B cell (primary cell): ENCODE data around the gene PARD3B. TPM values are rescaled to one million over a fixed set of nuclear protein-coding genes. Genes with fewer than 3 reads are reported as not detected.
"Not testable (repeated sequence)": the region's sequence is repeated elsewhere in the genome, so short reads cannot be mapped to it uniquely, and the experiment has no call there.

ENCODE experiments used
- ATAC-seq: fragments of 200-7000 bp; cut with Tn5 transposase; one replicate; pipeline ENCODE4 v1.10.0; 2021; ENCODE audit warnings: low read depth, mild to moderate bottlenecking, moderate number of reproducible peaks, moderate library complexity
- CTCF ChIA-PET: fragments of 350-600 bp; sonication (Branson Sonifier 250); formaldehyde crosslinking; loops from one replicate; lab custom pipeline; 2021; ENCODE audit warnings: antibody characterized with exemption, inconsistent platforms; lab: Charles Lee
- POLR2A ChIA-PET: fragments of 350-600 bp; sonication (Branson Sonifier 250); formaldehyde crosslinking; loops from one replicate; lab custom pipeline; 2021; ENCODE audit warnings: antibody characterized with exemption; lab: Charles Lee
- DNase-seq: peaks from one replicate; pipeline ENCODE4 v3.0.0; 2013
- H2AFZ ChIP-seq: 2 replicates; pipeline ENCODE4 v1.6.1; 2012; ENCODE audit warnings: mild to moderate bottlenecking, low read depth, low read length; ENCODE audit not compliant: insufficient read depth, poor library complexity, severe bottlenecking
- H3K27ac ChIP-seq, 2 donors: 1 replicate in 1 of 2; 2 replicates in 1 of 2; pipeline ENCODE4 v1.5.1; 2012 to 2013; ENCODE audit warnings: low read length in 2 of 2, mild to moderate bottlenecking in 2 of 2, moderate library complexity in 1 of 2
- H3K27me3 ChIP-seq, 4 experiments: fragments of 200-600 bp in 1 of 4; sonication (generic) in 1 of 4; replicated peaks in 1 of 4; 1 replicate in 2 of 4; 2 replicates in 2 of 4; pipeline versions ENCODE4 v1.6.1 to v1.7.0; 2013 to 2016; ENCODE audit warnings: low read length in 3 of 4, mild to moderate bottlenecking in 2 of 4, mixed read lengths in 1 of 4, moderate library complexity in 1 of 4; ENCODE audit not compliant: insufficient read depth in 4 of 4, control insufficient read depth in 3 of 4; ENCODE audit errors: control extremely low read depth in 1 of 4
- H3K36me3 ChIP-seq, 2 experiments: replicated peaks in 1 of 2; 1 replicate in 1 of 2; 2 replicates in 1 of 2; pipeline versions ENCODE4 v1.6.1 to v1.7.1; 2013; ENCODE audit warnings: low read length in 1 of 2; ENCODE audit not compliant: insufficient read depth in 2 of 2, control insufficient read depth in 1 of 2; ENCODE audit errors: control extremely low read depth in 1 of 2, extremely low read depth in 1 of 2
- H3K4me1 ChIP-seq, 2 donors: fragments of 200-600 bp in 1 of 2; sonication (generic) in 1 of 2; 1 replicate in 1 of 2; 2 replicates in 1 of 2; pipeline versions ENCODE4 v1.5.1 to v1.6.1; 2013 to 2017; ENCODE audit warnings: low read length in 2 of 2; ENCODE audit not compliant: control insufficient read depth in 2 of 2, insufficient read depth in 2 of 2
- H3K4me2 ChIP-seq: replicated peaks from 2 replicates; pipeline ENCODE3; 2012; ENCODE audit warnings: mild to moderate bottlenecking, low read depth, low read length; ENCODE audit not compliant: poor library complexity, severe bottlenecking
- H3K4me3 ChIP-seq, 5 experiments: fragments of 200-600 bp in 1 of 5; sonication (generic) in 1 of 5; 1 replicate in 3 of 5; 2 replicates in 2 of 5; pipeline versions ENCODE4 v1.5.1 to v1.7.0; 2011 to 2016; ENCODE audit warnings: low read length in 4 of 5, mild to moderate bottlenecking in 4 of 5, low read depth in 2 of 5, control low read depth in 1 of 5, moderate library complexity in 1 of 5; ENCODE audit not compliant: insufficient read depth in 1 of 5; ENCODE audit errors: control extremely low read depth in 1 of 5, extremely low read depth in 1 of 5
- H3K79me2 ChIP-seq: fragments of 200-600 bp; sonication (generic); one replicate; pipeline ENCODE4 v1.6.0; 2016; ENCODE audit warnings: low read length; ENCODE audit not compliant: control insufficient read depth, insufficient read depth
- H3K9ac ChIP-seq: fragments of 200-600 bp; sonication (generic); 2 replicates; pipeline ENCODE4 v1.6.1; 2017; ENCODE audit warnings: mild to moderate bottlenecking, low read length, moderate library complexity
- H3K9me3 ChIP-seq, 3 donors: one replicate each; pipeline versions ENCODE4 v1.6.1 to v1.7.1; 2013; ENCODE audit warnings: low read length in 2 of 3; ENCODE audit not compliant: control insufficient read depth in 2 of 3, insufficient read depth in 1 of 3; ENCODE audit errors: control extremely low read depth in 1 of 3
- H4K20me1 ChIP-seq: 2 replicates; pipeline ENCODE4 v1.6.0; 2012; ENCODE audit warnings: mild to moderate bottlenecking, low read length; ENCODE audit not compliant: insufficient read depth, control insufficient read depth, poor library complexity, severe bottlenecking
- H3K27ac Mint-ChIP-seq: one replicate; pipeline ENCODE4 v1.8.0; 2021; ENCODE audit warnings: mixed read lengths
- H3K27me3 Mint-ChIP-seq: one replicate; pipeline ENCODE4 v1.8.0; 2021; ENCODE audit warnings: mixed read lengths
- H3K4me1 Mint-ChIP-seq: one replicate; pipeline ENCODE4 v1.8.0; 2021; ENCODE audit warnings: mixed read lengths
- H3K4me3 Mint-ChIP-seq: one replicate; pipeline ENCODE4 v1.8.0; 2021; ENCODE audit warnings: mixed read lengths
- H3K9me3 Mint-ChIP-seq: one replicate; pipeline ENCODE4 v1.8.0; 2022; ENCODE audit warnings: mixed read lengths; ENCODE audit not compliant: insufficient read depth
- CTCF ChIP-seq: fragments of 200-600 bp; IDR thresholded peaks from one replicate; pipeline ENCODE4 v1.8.0; 2022; ENCODE audit warnings: antibody characterized with exemption, mild to moderate bottlenecking
- EZH2 ChIP-seq: IDR thresholded peaks from 2 replicates; pipeline ENCODE4 v1.6.1; 2012; ENCODE audit warnings: borderline replicate concordance, low read depth, mild to moderate bottlenecking, moderate library complexity, low read length; ENCODE audit not compliant: insufficient read depth, poor library complexity, severe bottlenecking
- WGBS: methylation state at CpG from one replicate; pipeline ENCODE4 v1.1.5; 2013; ENCODE audit warnings: missing lambda C conversion rate; ENCODE audit not compliant: insufficient coverage; 5-methylcytosine and 5-hydroxymethylcytosine counted together
- intact Hi-C: fragments of 100-400 bp; cut with micrococcal nuclease; formaldehyde crosslinking; loops from one replicate; pipeline ENCODE4 v1.10.0; 2022
- polyA plus RNA-seq: library from polyadenylated mRNA; depleted of rRNA; stranded (reverse); fragments of >200 nt; gene quantifications from 2 replicates; pipeline ENCODE4 v1.2.3, GENCODE V29; 2012
- total RNA-seq, 2 donors: library from RNA; stranded (reverse); fragments of 120-200 nt in 1 of 2; gene quantifications; 1 replicate in 1 of 2; 2 replicates in 1 of 2; pipeline versions ENCODE4 v1.2.3 to v1.2.4, GENCODE V29; 2013 to 2022

The PARD3B gene
- total and polyA plus RNA-seq, 2 donors (not counting 1 experiment from before 2014, with no cell fraction given), result not detected

GRCh38 chr2:205217004-205217403 lies 671.7 kb downstream of the PARD3B start:
- no peak for ATAC-seq
- no peaks in the 10 kb centered on the region for H4K20me1 ChIP-seq
- intact Hi-C loops, result no loop called here

GRCh38 chr2:205218056-205218455 lies 672.8 kb downstream of the PARD3B start:
- CTCF ChIA-PET, result no interaction called here
- no peaks in the 10 kb centered on the region for H3K36me3 ChIP-seq
- H3K27me3 ChIP-seq, result no peaks in the 10 kb centered on the region
- ATAC-seq, result no peak
- no peaks in the 10 kb centered on the region for H3K9me3 Mint-ChIP-seq
- TF ChIP-seq CTCF (no peak), EZH2 (no peak)
- H3K4me2 ChIP-seq, result no peak overlapping the region
- H3K4me3 ChIP-seq, result no peak overlapping the region
- H3K27me3 Mint-ChIP-seq, result no peaks in the 10 kb centered on the region
- no peak overlapping the region for H3K27ac Mint-ChIP-seq
- POLR2A ChIA-PET, result no interaction called here
- no peak overlapping the region for H3K4me3 Mint-ChIP-seq
- no peak for DNase-seq
- H2AFZ ChIP-seq, result no peak overlapping the region
- H4K20me1 ChIP-seq, result no peaks in the 10 kb centered on the region
- H3K9me3 ChIP-seq, result no peaks in the 10 kb centered on the region
- no peaks in the 10 kb centered on the region for H3K4me1 Mint-ChIP-seq
- intact Hi-C loops, result no loop called here
- H3K79me2 ChIP-seq, result no peaks in the 10 kb centered on the region
- H3K9ac ChIP-seq, result no peak overlapping the region
- no peak overlapping the region for H3K27ac ChIP-seq
- no peaks in the 10 kb centered on the region for H3K4me1 ChIP-seq
- 0% methylated on average over 1 of the region's 3 CpGs for WGBS

More at GRCh38 chr2:205217004-205217403, 671.7 kb downstream of the PARD3B start:
- Histone ChIP-seq H3K4me1 (no peaks in the 10 kb centered on the region), H3K9ac (no peak overlapping the region), H3K4me3 (no peak overlapping the region), H2AFZ (no peak overlapping the region), H3K9me3 (no peaks in the 10 kb centered on the region), H3K36me3 (no peaks in the 10 kb centered on the region), H3K27me3 (no peaks in the 10 kb centered on the region), H3K79me2 (no peaks in the 10 kb centered on the region), H3K27ac (no peak overlapping the region), H3K4me2 (no peak overlapping the region)
- POLR2A ChIA-PET, result no interaction called here
- no peaks in the 10 kb centered on the region for H3K27me3 Mint-ChIP-seq
- DNase-seq, result no peak
- CTCF ChIA-PET, result no interaction called here
- H3K4me1 Mint-ChIP-seq, result no peaks in the 10 kb centered on the region
- WGBS, result no CpG with 5 or more reads among the region's 1 CpG
- TF ChIP-seq EZH2 (no peak), CTCF (no peak)
- no peaks in the 10 kb centered on the region for H3K9me3 Mint-ChIP-seq
- no peak overlapping the region for H3K27ac Mint-ChIP-seq
- H3K4me3 Mint-ChIP-seq, result no peak overlapping the region

GRCh38 chr2:205218816-205219215 lies 673.5 kb downstream of the PARD3B start:
- H3K9me3 Mint-ChIP-seq, DNase-seq, H3K27ac Mint-ChIP-seq, H3K27ac ChIP-seq, H3K27me3 Mint-ChIP-seq, H3K36me3 ChIP-seq, H4K20me1 ChIP-seq, H3K27me3 ChIP-seq, H3K4me2 ChIP-seq, H3K4me3 ChIP-seq, CTCF ChIA-PET, intact Hi-C loops, H3K4me3 Mint-ChIP-seq, H2AFZ ChIP-seq, H3K4me1 ChIP-seq, H3K9me3 ChIP-seq, ATAC-seq, POLR2A ChIA-PET, H3K4me1 Mint-ChIP-seq, H3K79me2 ChIP-seq, H3K9ac ChIP-seq: not testable (repeated sequence)
- 96% methylated on average over 4 of the region's 5 CpGs for WGBS
